GM10266 (cell line): ENCODE data around the gene PPM1L.

Source experiments
- DNase-seq: peaks from one replicate; pipeline ENCODE4 v3.0.0; 2012; ENCODE audit errors: extremely low spot score
- TF ChIP-seq, protein P1 (sequence below): IDR thresholded peaks from 2 replicates; pipeline ENCODE4 v1.5.1; 2012; ENCODE audit warnings: mild to moderate bottlenecking, low read depth; ENCODE audit not compliant: control insufficient read depth, insufficient read depth; ENCODE audit errors: missing control alignments

Gene PPM1L

DNA sequence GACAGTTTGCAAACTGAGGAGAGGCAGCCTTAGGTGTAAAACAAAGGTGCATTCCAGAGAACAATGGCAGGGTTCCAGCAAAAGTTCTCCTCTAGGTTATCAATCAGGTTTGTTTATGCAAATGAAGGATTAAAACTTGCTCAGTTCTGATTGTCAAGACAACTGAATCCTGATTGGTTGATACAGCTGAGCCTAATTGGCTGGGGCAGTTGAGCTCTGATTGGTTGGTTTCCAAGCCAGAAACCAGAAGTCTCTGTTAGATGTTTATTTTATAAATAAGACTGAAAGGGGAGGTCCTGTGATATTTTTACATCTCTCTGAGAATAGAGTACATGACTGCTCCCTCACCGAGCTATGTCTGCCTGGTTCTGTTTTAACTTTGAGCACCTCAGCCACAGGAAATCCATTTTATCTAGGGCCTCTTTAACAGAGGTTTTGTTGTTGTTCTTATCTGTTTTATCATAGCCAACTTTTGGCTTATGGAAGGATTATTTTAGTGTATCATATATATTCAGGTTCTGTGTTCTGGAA lies 37.8 kb downstream of the PPM1L start:
- no peak for DNase-seq
- TF ChIP-seq, protein P1, sequence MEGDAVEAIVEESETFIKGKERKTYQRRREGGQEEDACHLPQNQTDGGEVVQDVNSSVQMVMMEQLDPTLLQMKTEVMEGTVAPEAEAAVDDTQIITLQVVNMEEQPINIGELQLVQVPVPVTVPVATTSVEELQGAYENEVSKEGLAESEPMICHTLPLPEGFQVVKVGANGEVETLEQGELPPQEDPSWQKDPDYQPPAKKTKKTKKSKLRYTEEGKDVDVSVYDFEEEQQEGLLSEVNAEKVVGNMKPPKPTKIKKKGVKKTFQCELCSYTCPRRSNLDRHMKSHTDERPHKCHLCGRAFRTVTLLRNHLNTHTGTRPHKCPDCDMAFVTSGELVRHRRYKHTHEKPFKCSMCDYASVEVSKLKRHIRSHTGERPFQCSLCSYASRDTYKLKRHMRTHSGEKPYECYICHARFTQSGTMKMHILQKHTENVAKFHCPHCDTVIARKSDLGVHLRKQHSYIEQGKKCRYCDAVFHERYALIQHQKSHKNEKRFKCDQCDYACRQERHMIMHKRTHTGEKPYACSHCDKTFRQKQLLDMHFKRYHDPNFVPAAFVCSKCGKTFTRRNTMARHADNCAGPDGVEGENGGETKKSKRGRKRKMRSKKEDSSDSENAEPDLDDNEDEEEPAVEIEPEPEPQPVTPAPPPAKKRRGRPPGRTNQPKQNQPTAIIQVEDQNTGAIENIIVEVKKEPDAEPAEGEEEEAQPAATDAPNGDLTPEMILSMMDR: no peak

DNA sequence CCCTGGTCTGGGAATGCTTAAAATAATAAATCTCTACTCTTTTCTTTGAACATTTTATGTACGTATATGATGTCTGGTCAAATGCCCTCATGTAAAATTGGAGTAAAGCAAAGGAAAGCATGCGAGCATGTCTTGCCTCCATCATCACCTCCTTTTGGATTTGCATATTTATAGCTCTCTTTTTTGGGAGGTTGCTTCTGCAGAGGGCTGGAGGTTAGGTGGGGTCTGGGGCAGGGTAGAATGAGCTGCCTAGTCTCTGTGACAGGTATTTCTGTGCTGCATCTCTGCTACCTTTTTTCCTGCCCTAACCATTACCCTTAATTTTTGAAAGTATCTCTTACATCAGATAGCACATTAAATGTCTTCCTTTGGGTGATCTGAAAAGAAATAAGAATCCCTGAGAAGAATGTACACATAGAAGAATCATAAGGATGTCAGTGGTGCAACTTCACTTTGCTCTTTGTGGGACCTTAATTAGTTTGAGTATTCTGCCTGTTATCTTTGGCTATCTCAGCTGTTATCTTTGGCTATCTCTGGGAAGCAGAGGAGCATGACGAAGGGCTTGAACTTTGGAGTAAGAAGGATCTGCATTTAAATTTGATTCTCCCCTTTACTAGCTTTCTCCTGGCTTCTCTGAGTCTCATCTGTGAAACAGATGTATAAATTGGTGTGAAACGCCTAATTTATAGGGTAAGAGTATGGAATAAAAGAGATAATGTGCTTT lies 40.2 kb downstream of the PPM1L start:
- DNase-seq: no peak
- TF ChIP-seq, protein P1: no peak

DNA sequence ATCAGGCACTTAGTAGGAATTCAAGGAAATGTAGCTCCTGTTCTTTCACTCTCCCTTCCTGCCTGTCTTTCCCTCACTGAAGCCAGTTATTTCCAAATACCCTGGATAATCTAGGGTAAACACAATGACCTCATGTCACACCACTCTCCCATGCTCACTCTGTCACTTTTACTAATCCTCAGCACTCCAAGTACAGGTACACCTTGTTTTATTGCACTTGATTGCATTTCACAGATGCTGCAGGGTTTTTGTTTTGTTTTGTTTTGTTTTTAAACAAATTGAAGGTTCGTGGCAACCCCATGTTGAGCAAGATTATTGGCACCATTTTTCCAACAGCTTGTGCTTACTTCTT lies 40.8 kb downstream of the PPM1L start:
- DNase-seq: no peak
- TF ChIP-seq, protein P1: no peak

DNA sequence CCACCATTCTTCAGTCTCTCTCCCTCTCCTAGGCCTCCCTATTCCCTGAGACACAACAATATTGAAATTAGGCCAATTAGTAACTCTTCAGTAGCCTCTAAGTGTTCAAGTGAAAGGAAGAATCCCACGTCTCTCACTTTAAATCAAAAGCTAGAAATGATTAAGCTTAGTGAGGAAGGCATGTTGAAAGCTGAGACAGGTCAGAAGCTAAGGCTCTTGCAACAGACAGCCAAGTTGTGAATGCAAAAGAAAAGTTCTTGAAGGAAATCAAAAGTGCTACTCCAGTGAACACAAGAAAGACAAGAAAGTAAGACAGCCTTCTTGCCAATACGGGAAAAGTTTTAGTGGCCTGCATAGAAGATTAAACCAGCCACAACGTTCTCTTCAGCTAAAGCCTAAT lies 41.3 kb downstream of the PPM1L start:
- TF ChIP-seq, protein P1: no peak
- DNase-seq: no peak

DNA sequence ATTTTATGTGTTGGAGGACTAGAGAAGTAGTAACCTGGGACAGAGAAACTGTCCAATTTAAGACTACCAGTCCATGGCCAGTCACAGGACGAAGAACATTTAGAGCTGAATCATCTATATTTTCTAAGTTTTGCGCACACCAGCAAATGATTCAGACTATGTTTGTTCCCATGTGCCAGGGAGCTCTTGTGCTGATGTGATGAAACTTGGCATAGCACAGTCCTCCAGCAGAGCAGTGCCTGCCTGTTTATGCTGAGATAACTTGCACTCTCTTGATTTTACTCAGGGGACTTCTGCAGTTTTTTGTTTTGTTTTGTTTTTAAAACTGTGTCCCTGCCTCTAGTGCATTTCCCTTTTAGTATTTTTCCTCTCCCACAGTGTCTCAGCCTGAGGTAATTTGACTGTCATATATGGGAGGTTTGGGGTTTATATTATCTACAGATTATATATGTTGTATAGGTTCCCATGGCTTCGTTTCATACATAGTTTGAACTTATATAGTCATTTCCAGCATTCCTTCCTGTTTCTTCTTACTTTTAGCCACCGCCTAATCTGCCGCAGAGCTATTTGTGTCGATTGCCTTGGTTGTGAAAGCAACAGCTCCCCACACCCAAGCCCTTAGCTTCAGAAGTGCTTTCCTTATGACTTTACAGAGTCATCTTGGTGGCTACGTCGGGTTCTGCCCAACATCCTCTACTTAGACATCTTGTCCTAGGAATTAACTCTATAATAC lies 45.5 kb downstream of the PPM1L start:
- TF ChIP-seq, protein P1: no peak
- peak; percentile 24 for DNase-seq

DNA sequence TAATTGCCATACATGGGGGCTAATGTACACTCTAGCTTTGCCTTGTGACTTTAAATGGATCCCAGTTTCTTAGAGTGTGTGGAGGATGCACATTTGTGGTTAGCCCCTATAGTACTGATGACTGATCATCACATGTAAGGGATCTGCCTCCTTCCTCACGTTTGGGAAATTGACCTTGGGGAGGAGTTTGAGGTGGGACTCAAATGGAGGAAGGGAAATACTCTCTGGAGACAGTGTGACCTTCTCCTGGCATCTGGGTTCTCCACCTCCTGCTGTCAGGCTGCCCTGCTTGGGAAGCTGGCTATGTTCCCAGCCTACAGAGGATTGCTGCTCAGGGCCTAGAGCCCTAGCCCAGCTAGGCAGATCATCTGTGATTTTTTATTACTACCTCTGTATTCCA lies 48.7 kb downstream of the PPM1L start:
- DNase-seq: no peak
- TF ChIP-seq, protein P1: no peak

DNA sequence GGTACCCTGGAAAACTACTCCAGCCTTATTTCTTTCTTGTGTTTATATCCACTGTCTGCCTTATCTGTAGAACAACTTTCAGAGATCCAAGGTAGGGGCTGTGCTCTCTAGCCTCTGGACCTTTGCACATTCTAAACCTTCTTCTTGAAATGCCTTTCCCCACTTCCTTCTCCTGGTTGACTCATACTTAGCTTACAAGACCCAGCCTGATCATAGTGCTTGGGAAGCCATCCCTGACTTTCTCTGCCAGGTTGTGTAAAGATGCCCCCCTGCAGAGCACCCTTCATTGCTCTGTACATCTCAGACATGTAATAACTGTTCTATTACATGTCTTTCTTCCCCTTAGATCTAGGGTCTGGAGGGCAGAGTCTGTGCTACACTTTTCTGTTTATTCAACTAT lies 50.1 kb downstream of the PPM1L start:
- TF ChIP-seq, protein P1: no peak
- no peak for DNase-seq
